Measurements from ENCODE around the gene PIP4K2A.

The PIP4K2A gene

DNA sequence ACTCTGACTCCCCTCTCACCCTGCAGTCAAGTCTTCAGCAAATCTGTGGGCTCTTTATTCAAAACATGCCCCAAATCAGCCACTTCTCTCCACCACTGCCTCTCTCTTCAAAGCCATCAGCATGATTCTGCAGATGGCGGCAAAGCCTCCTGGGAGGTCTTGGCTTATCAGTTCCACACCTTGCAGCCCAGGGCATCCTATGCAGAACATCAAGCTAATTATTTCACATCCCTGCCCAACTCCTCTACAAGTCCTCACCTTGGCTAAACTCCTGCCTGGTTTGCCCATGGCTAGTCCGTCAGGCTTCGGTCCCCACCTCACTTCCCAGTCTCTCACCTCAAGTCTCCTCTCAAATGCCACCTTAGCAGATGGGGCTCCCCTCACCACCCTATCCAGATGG is 70.2 kb downstream of the PIP4K2A start:
- Histone ChIP-seq H4K20me1 (ENCODE audit: insufficient read depth, low read length) (peaks cover 12% of the 10 kb centered on the region), H3K4me3 (ENCODE audit: low read length) (no peak overlapping the region), H3K79me2 (ENCODE audit: low read length) (peaks cover 18% of the 10 kb centered on the region), H3K27ac (ENCODE audit: low read length) (no peak overlapping the region), H3K27me3 (ENCODE audit: low read depth, low read length) (no peaks in the 10 kb centered on the region), H3K4me2 (ENCODE audit: low read length) (no peak overlapping the region), H3K36me3 (replicated peaks; ENCODE audit: low read depth, low read length) (no peaks in the 10 kb centered on the region), H3K4me1 (ENCODE audit: low read length) (no peaks in the 10 kb centered on the region), H3K9ac (ENCODE audit: low read length) (no peak overlapping the region), H2AFZ (ENCODE audit: low read depth, low read length) (no peak overlapping the region), H3K9me3 (ENCODE audit: insufficient read depth, low read length) (no peaks in the 10 kb centered on the region)
- TF ChIP-seq EZH2phosphoT487 (IDR thresholded peaks at IDR 0.05; ENCODE audit: low read depth) = no peak
- TF ChIP-seq, protein P1, sequence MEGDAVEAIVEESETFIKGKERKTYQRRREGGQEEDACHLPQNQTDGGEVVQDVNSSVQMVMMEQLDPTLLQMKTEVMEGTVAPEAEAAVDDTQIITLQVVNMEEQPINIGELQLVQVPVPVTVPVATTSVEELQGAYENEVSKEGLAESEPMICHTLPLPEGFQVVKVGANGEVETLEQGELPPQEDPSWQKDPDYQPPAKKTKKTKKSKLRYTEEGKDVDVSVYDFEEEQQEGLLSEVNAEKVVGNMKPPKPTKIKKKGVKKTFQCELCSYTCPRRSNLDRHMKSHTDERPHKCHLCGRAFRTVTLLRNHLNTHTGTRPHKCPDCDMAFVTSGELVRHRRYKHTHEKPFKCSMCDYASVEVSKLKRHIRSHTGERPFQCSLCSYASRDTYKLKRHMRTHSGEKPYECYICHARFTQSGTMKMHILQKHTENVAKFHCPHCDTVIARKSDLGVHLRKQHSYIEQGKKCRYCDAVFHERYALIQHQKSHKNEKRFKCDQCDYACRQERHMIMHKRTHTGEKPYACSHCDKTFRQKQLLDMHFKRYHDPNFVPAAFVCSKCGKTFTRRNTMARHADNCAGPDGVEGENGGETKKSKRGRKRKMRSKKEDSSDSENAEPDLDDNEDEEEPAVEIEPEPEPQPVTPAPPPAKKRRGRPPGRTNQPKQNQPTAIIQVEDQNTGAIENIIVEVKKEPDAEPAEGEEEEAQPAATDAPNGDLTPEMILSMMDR (IDR thresholded peaks at IDR 0.05; ENCODE audit: low read depth, low read length) = no peak

DNA sequence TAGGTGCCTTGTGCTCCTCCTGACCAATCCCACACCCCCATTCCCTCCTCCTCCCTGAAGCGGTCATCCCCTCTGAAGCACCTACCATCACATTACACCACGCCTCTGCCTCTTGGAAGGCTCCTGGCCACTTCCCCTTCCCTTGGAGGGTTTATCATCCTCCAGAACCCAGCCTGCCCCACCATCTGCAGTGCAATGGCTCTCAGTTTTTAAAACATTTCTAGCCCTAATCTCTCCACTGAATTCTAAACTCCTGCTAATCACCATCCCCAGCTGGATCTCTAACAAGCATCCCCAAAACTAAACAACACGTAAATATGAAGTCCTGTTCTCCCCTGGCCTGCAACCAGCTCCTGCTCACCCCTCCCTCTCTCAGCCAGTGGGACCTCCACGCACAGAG is 70.6 kb downstream of the PIP4K2A start:
- TF ChIP-seq EZH2phosphoT487 (IDR thresholded peaks at IDR 0.05; ENCODE audit: low read depth) = no peak
- TF ChIP-seq, protein P1 (IDR thresholded peaks at IDR 0.05; ENCODE audit: low read depth, low read length) = no peak
- H4K20me1 ChIP-seq (ENCODE audit: insufficient read depth, low read length) = peaks cover 12% of the 10 kb centered on the region
- H3K9me3 ChIP-seq (ENCODE audit: insufficient read depth, low read length) = no peaks in the 10 kb centered on the region
- H3K27me3 ChIP-seq (ENCODE audit: low read depth, low read length) = no peaks in the 10 kb centered on the region
- H3K27ac ChIP-seq (ENCODE audit: low read length) = no peak overlapping the region
- peaks cover 22% of the 10 kb centered on the region for H3K79me2 ChIP-seq (ENCODE audit: low read length)
- H2AFZ ChIP-seq (ENCODE audit: low read depth, low read length) = no peak overlapping the region
- no peaks in the 10 kb centered on the region for H3K4me1 ChIP-seq (ENCODE audit: low read length)
- no peak overlapping the region for H3K4me3 ChIP-seq (ENCODE audit: low read length)
- H3K9ac ChIP-seq (ENCODE audit: low read length) = no peak overlapping the region
- H3K36me3 ChIP-seq (replicated peaks; ENCODE audit: low read depth, low read length) = no peaks in the 10 kb centered on the region
- no peak overlapping the region for H3K4me2 ChIP-seq (ENCODE audit: low read length)

GRCh38 chr10:22643116-22643515 is 71.3 kb downstream of the PIP4K2A start:
- H3K9me3 ChIP-seq (ENCODE audit: insufficient read depth, low read length) = no peaks in the 10 kb centered on the region
- H3K4me3 ChIP-seq (ENCODE audit: low read length) = no peak overlapping the region
- H4K20me1 ChIP-seq (ENCODE audit: insufficient read depth, low read length) = peaks cover 12% of the 10 kb centered on the region
- H3K27ac ChIP-seq (ENCODE audit: low read length) = no peak overlapping the region
- no peaks in the 10 kb centered on the region for H3K27me3 ChIP-seq (ENCODE audit: low read depth, low read length)
- TF ChIP-seq, protein P1 (IDR thresholded peaks at IDR 0.05; ENCODE audit: low read depth, low read length) = no peak
- TF ChIP-seq EZH2phosphoT487 (IDR thresholded peaks at IDR 0.05; ENCODE audit: low read depth) = no peak
- no peak overlapping the region for H3K9ac ChIP-seq (ENCODE audit: low read length)
- no peaks in the 10 kb centered on the region for H3K4me1 ChIP-seq (ENCODE audit: low read length)
- no peak overlapping the region for H3K4me2 ChIP-seq (ENCODE audit: low read length)
- no peaks in the 10 kb centered on the region for H3K36me3 ChIP-seq (replicated peaks; ENCODE audit: low read depth, low read length)
- H3K79me2 ChIP-seq (ENCODE audit: low read length) = peaks cover 23% of the 10 kb centered on the region
- no peak overlapping the region for H2AFZ ChIP-seq (ENCODE audit: low read depth, low read length)

DNA sequence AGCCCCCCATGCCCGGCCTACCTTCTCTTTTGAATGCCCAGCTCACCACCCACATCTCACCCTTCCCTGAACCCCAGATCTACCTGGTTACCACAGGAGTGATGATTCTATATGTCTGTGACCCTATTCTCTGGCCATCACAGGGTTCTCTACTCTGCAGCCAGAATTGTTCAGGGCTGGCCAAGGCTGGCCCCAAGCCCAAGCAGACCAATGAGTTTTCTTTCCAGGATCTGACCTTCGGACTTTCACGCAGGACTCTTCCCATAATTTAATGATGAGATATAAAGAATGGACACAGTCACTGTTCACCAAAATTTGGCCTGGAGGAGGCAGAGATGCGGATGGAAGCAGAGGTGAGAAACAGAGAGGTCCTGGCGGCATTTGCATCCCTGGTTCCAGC is 72.6 kb downstream of the PIP4K2A start:
- Histone ChIP-seq H3K9ac (ENCODE audit: low read length) (no peak overlapping the region), H3K27ac (ENCODE audit: low read length) (no peak overlapping the region), H3K4me1 (ENCODE audit: low read length) (no peaks in the 10 kb centered on the region), H3K4me3 (ENCODE audit: low read length) (no peak overlapping the region), H3K27me3 (ENCODE audit: low read depth, low read length) (no peaks in the 10 kb centered on the region), H3K36me3 (replicated peaks; ENCODE audit: low read depth, low read length) (no peaks in the 10 kb centered on the region), H3K9me3 (ENCODE audit: insufficient read depth, low read length) (no peaks in the 10 kb centered on the region), H2AFZ (ENCODE audit: low read depth, low read length) (no peak overlapping the region), H3K79me2 (ENCODE audit: low read length) (peaks cover 30% of the 10 kb centered on the region), H4K20me1 (ENCODE audit: insufficient read depth, low read length) (peaks cover 20% of the 10 kb centered on the region), H3K4me2 (ENCODE audit: low read length) (no peak overlapping the region)
- no peak for TF ChIP-seq EZH2phosphoT487 (IDR thresholded peaks at IDR 0.05; ENCODE audit: low read depth)
- TF ChIP-seq, protein P1 (IDR thresholded peaks at IDR 0.05; ENCODE audit: low read depth, low read length) = no peak
